A549 (cell line): ENCODE results near the gene PYGM. TPM values are rescaled to one million over a fixed set of nuclear protein-coding genes. Genes with fewer than 3 reads are reported as not detected.
A peak's percentile ranks its signal among the peaks of the same experiment; 100 is the strongest.

Source experiments
- ATAC-seq, 2 experiments: fragments of 200-7000 bp in 1 of 2; fragments of >200 bp in 1 of 2; cut with Nextera tagmentation in 1 of 2; cut with Tn5 transposase in 1 of 2; 3 replicates each; pipeline versions ENCODE4 v1.8.0 to v1.9.1; 2018 to 2020; ENCODE audit warnings: mild to moderate bottlenecking in 1 of 2, moderate library complexity in 1 of 2
- CTCF ChIA-PET: fragments of 300-600 bp; sonication (Branson Sonifier 250); formaldehyde crosslinking; extraction: SDS; loops from one replicate; lab custom pipeline; 2021; ENCODE audit warnings: antibody characterized with exemption, inconsistent platforms; lab: Yijun Ruan, JAX
- POLR2A ChIA-PET: fragments of 350-600 bp; formaldehyde crosslinking; extraction: SDS; loops from one replicate; lab custom pipeline; 2021; ENCODE audit warnings: antibody characterized with exemption, inconsistent platforms; lab: Yijun Ruan, JAX
- DNase-seq, 2 experiments: peaks; one replicate each; pipeline versions ENCODE4 v3.0.0 to v3.0.0-alpha.2; 2011 to 2016; ENCODE audit warnings: low read depth in 1 of 2, low spot score in 1 of 2
- FAIRE-seq: peaks from 2 replicates; lab custom pipeline; 2011; peaks lifted over from hg19 to GRCh38; lab: Jason Lieb, UNC
- H3K27ac ChIP-seq, 2 experiments: fragments of >200 bp; sonication (Bioruptor Twin); formaldehyde crosslinking; 3 replicates each; pipeline ENCODE4 v1.5.1; 2016 to 2017
- H3K4me1 ChIP-seq: fragments of >200 bp; sonication (Bioruptor Twin); formaldehyde crosslinking; 3 replicates; pipeline ENCODE4 v1.6.1; 2016
- H3K4me2 ChIP-seq: fragments of >200 bp; sonication (Bioruptor Twin); formaldehyde crosslinking; 3 replicates; pipeline ENCODE4 v1.6.1; 2016
- H3K4me3 ChIP-seq: fragments of >200 bp; sonication (Bioruptor Twin); formaldehyde crosslinking; 3 replicates; pipeline ENCODE4 v1.5.1; 2016
- H3K9me3 ChIP-seq: fragments of >200 bp; sonication (Bioruptor Twin); formaldehyde crosslinking; 3 replicates; pipeline ENCODE4 v1.6.1; 2016
- BCL3 ChIP-seq: fragments of >200 bp; sonication (Bioruptor Twin); formaldehyde crosslinking; IDR thresholded peaks from 3 replicates; pipeline ENCODE4 v1.6.1; 2016
- CHD2 ChIP-seq: fragments of 150-350 bp; IDR thresholded peaks from 2 replicates; pipeline ENCODE4 v1.6.1; 2014; ENCODE audit warnings: low read length; ENCODE audit not compliant: partially characterized antibody
- EP300 ChIP-seq, 2 experiments: fragments of >200 bp; sonication (Bioruptor Twin); formaldehyde crosslinking; IDR thresholded peaks; 2 replicates in 1 of 2; 3 replicates in 1 of 2; pipeline ENCODE4 v1.6.1; 2016 to 2017
- GATA3 ChIP-seq: IDR thresholded peaks from 2 replicates; pipeline ENCODE4 v1.6.1; 2012; ENCODE audit warnings: borderline replicate concordance
- JUN ChIP-seq, 2 experiments: fragments of >200 bp; sonication (Bioruptor Twin); formaldehyde crosslinking; IDR thresholded peaks; 2 replicates in 1 of 2; 3 replicates in 1 of 2; pipeline ENCODE4 v1.6.1; 2016 to 2017
- MAZ ChIP-seq: fragments of 150-350 bp; IDR thresholded peaks from 2 replicates; pipeline ENCODE4 v1.6.1; 2014; ENCODE audit warnings: antibody characterized with exemption, low read depth, low read length, borderline replicate concordance
- MYC ChIP-seq: IDR thresholded peaks from 2 replicates; pipeline ENCODE4 v1.6.1; 2012; ENCODE audit warnings: mild to moderate bottlenecking, inconsistent platforms, low read length, improper control_type of control experiment, borderline replicate concordance
- NR3C1 ChIP-seq: fragments of >200 bp; sonication (Bioruptor Twin); formaldehyde crosslinking; IDR thresholded peaks from 3 replicates; pipeline ENCODE4 v1.6.1; 2017
- PHF8 ChIP-seq: fragments of 200-600 bp; sonication (generic); IDR thresholded peaks from 2 replicates; pipeline ENCODE4 v1.6.1; 2016; ENCODE audit warnings: low read depth, mild to moderate bottlenecking, antibody characterized with exemption, moderate library complexity, borderline replicate concordance
- POLR2A ChIP-seq: IDR thresholded peaks from 2 replicates; pipeline ENCODE4 v1.6.1; 2012; ENCODE audit warnings: mild to moderate bottlenecking, low read length
- REST ChIP-seq: fragments of 200-600 bp; sonication (generic); IDR thresholded peaks from 2 replicates; pipeline ENCODE4 v1.6.1; 2016; ENCODE audit warnings: antibody characterized with exemption, mild to moderate bottlenecking, moderate library complexity
- SMC3 ChIP-seq: fragments of >200 bp; sonication (Bioruptor Twin); formaldehyde crosslinking; IDR thresholded peaks from 3 replicates; pipeline ENCODE4 v1.6.1; 2018; ENCODE audit warnings: inconsistent platforms
- SREBF2 ChIP-seq: fragments of 450-650 bp; IDR thresholded peaks from 2 replicates; pipeline ENCODE4 v1.6.1; 2014; ENCODE audit warnings: mild to moderate bottlenecking, moderate library complexity
- WGBS: methylation state at CpG from one replicate; pipeline ENCODE4 v1.1.6; 2017; ENCODE audit errors: missing lambda C conversion rate; 5-methylcytosine and 5-hydroxymethylcytosine counted together
- polyA plus RNA-seq, 4 experiments: library from polyadenylated mRNA; depleted of rRNA in 3 of 4; stranded (reverse); fragments of >200 nt; fragmentation: RNase III in 1 of 4; extraction: RNeasy Plus Mini Kit Qiagen cat#74134 plus additional on column Dnase treatment in 1 of 4; gene quantifications; 2 replicates in 3 of 4; 3 replicates in 1 of 4; pipeline ENCODE4 v1.2.3, GENCODE V29; 2011 to 2017

The PYGM gene
- polyA plus RNA-seq, 2 of the 4 experiments (the other 2 are of a cell fraction), result 0.22 to 0.23 TPM

- no peaks in the 10 kb centered on the region for H3K9me3 ChIP-seq
- POLR2A ChIA-PET, result interaction anchor here (0.6 to 2.7 kb wide), 18 partner anchors 9 to 644 kb away, joined by 3 to 32 read pairs (median 4); partner anchors contain the start of genes MEN1, NEAT1 and PYGM
- peak within 1 kb of the TSS; percentile 96 for H3K4me2 ChIP-seq
- ATAC-seq, result peak; percentile 91 to 96
- peak within 1 kb of the TSS; percentile 90 for H3K4me3 ChIP-seq
- peaks cover 32% of the 10 kb centered on the region for H3K4me1 ChIP-seq
- peak; percentile 59 for FAIRE-seq
- TF ChIP-seq POLR2A (peak; percentile 61), GATA3 (peak; percentile 35; the same call in 1 of the 2 replicates), EP300 (IDR thresholded peaks at IDR 0.05) (no peak), JUN (IDR thresholded peaks at IDR 0.05) (peak in 1 of 2 experiments; percentile 94; a peak in 3 of 5 replicates), SREBF2 (no peak), MAZ (peak; percentile 62; the same call in 1 of the 2 replicates), MYC (0 out of 2 replicates have a peak, but pooled peaks have one; percentile 60), BCL3 (peak; percentile 80; the same call in 1 of the 3 replicates), CHD2 (peak; percentile 96), REST (peak; percentile 90)
- DNase-seq, result peak; percentile 99 to 100
- WGBS, result 2% methylated on average over 46 of the region's 80 CpGs
- H3K27ac ChIP-seq, result peak within 1 kb of the TSS; percentile 98 to 99
- CTCF ChIA-PET, result interaction anchor here (0.7 to 5.7 kb wide), 6 partner anchors 14 to 115 kb away, joined by 3 to 73 read pairs (median 4); no protein-coding TSS in a partner anchor
These were observed 18.9 kb upstream of the PYGM start, which contains the start of gene SF1 for GRCh38 chr11:64778473-64779298. Gene SF1, minus strand, starts transcription at chr11:64778542. Its CDS starts 150 bp downstream, at chr11:64778392.

GRCh38 chr11:64778223-64778472 is 18.4 kb upstream of the PYGM start:
- no peak for FAIRE-seq
- ChIA-PET CTCF (interaction anchor here (0.9 to 5.7 kb wide), 4 partner anchors 13 to 115 kb away, joined by 3 to 73 read pairs (median 6); no protein-coding TSS in a partner anchor), POLR2A (interaction anchor here (0.9 to 2.7 kb wide), 12 partner anchors 8 to 79 kb away, joined by 3 to 32 read pairs (median 4); partner anchors contain the start of gene PYGM)
- no peak for DNase-seq
- no CpG with 5 or more reads among the region's 28 CpGs for WGBS
- Histone ChIP-seq H3K27ac (peak overlapping the region; percentile 98 to 99), H3K4me1 (peaks cover 34% of the 10 kb centered on the region), H3K4me2 (peak overlapping the region; percentile 92; the same call in 2 of the 3 replicates), H3K9me3 (no peaks in the 10 kb centered on the region), H3K4me3 (peak overlapping the region; percentile 90)
- no peak for TF ChIP-seq NR3C1
- peak; percentile 86; the same call in 1 of the 2 replicates for TF ChIP-seq PHF8
- TF ChIP-seq JUN (IDR thresholded peaks at IDR 0.05), result peak in 1 of 2 experiments; percentile 78; a peak in 3 of 5 replicates
- peak in 1 of 2 experiments; percentile 2; a peak in 1 of 6 replicates for ATAC-seq

GRCh38 chr11:64777449-64778222 is 17.9 kb upstream of the PYGM start:
- POLR2A ChIA-PET, result interaction anchor here (1.0 to 2.7 kb wide), 3 partner anchors 16 to 340 kb away, joined by 3 to 32 read pairs (median 4); partner anchors contain the start of genes PYGM and ZNHIT2
- H3K9me3 ChIP-seq, result no peaks in the 10 kb centered on the region
- H3K4me2 ChIP-seq, result peak overlapping the region; percentile 92
- peak overlapping the region; percentile 98 to 99 for H3K27ac ChIP-seq
- peaks cover 39% of the 10 kb centered on the region for H3K4me1 ChIP-seq
- FAIRE-seq, result no peak
- CTCF ChIA-PET, result interaction anchor here (0.6 to 5.7 kb wide), 5 partner anchors 10 to 78 kb away, joined by 3 to 73 read pairs (median 4); no protein-coding TSS in a partner anchor
- peak; percentile 81 to 94 for DNase-seq
- peak overlapping the region; percentile 90 for H3K4me3 ChIP-seq
- ATAC-seq, result peak; percentile 1 to 55; a peak in 5 of 6 replicates
- TF ChIP-seq POLR2A (peak; percentile 24; the same call in 1 of the 2 replicates), SMC3 (no peak), EP300 (IDR thresholded peaks at IDR 0.05) (no peak), REST (peak; percentile 63; the same call in 1 of the 2 replicates), JUN (IDR thresholded peaks at IDR 0.05) (peak in 1 of 2 experiments; percentile 22; a peak in 2 of 5 replicates)
- WGBS, result under 1% methylated on average over 12 of the region's 98 CpGs
